ENCODE results near the gene LEO1. TPM values are rescaled to one million over a fixed set of nuclear protein-coding genes. Genes with fewer than 3 reads are reported as not detected.

Gene LEO1
- total and polyA plus RNA-seq, 10 of the 15 experiments (the other 5 are each of a cell fraction or from before 2014, with no cell fraction given) = 13.6 to 50.6 (median 32.4) TPM

DNA sequence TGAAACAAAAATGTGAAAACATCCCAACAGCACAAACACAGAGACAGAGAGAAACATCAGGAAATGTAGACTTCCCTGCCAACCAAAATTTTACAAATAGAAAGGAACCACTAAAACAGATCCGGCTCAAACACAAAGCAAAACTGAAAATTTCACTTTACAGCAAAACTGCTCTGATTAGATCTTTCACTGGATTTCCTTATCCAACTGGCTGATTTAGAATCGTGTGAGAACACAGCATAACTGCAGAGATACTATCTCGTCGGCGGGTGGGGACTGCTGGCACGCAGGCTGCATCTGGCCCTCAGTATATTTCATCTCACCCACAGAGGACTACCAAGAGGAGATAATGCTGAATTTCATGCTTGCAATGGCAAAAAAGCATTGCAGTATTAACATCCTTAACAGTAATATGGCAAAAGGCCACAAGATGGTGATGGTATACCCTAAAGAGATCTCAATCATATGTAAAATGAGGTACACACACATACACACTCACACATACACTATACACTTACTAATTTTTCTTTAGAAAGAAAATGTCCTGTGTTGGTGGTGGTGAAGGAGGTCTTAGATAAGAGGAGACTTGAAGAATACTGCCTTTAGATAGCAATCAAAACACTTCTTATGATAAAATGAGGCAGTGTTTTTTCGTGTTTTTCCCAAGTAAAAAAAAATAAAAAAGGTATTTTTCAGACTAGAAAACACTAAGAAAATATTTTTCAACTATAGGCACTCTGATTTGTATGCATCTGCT, 10.6 kb upstream of the LEO1 start (continued):
- no peak; the same call in 1 of the 2 replicates for TF ChIP-seq ZBTB40 (IDR thresholded peaks at IDR 0.05; ENCODE audit: borderline replicate concordance)
- TF ChIP-seq IRF5 (IDR thresholded peaks at IDR 0.05; ENCODE audit: borderline replicate concordance) = no peak
- no peak for TF ChIP-seq GATAD2B (conservative IDR thresholded peaks at IDR 0.05; ENCODE audit: low read depth)
- TF ChIP-seq SRF (IDR thresholded peaks at IDR 0.05; ENCODE audit: low read depth in 2 of 2, low read length in 2 of 2) = no peak
- peak; percentile 44; the same call in 1 of the 2 replicates for TF ChIP-seq CREM (IDR thresholded peaks at IDR 0.05; ENCODE audit: low read depth)
- 0 out of 2 replicates have a peak, but pooled peaks have one; percentile 35 for TF ChIP-seq PML (IDR thresholded peaks at IDR 0.05; ENCODE audit: low read length)
- no peak for TF ChIP-seq MYC (IDR thresholded peaks at IDR 0.05; ENCODE audit: insufficient read depth, insufficient read length, insufficient replicate concordance, low read length, severe bottlenecking)
- no peak for TF ChIP-seq SPI1 (IDR thresholded peaks at IDR 0.05; ENCODE audit: borderline replicate concordance, insufficient read depth, low read depth, low read length)
- no peak for TF ChIP-seq NFYA (IDR thresholded peaks at IDR 0.05; ENCODE audit: borderline replicate concordance, low read depth, low read length)
- 0 out of 2 replicates have a peak, but pooled peaks have one; percentile 31 for TF ChIP-seq MEF2A (IDR thresholded peaks at IDR 0.05; ENCODE audit: insufficient read depth, low read depth, low read length)
- TF ChIP-seq POLR2AphosphoS2 (IDR thresholded peaks at IDR 0.05; ENCODE audit: low read depth, low read length) = no peak
- no peak for TF ChIP-seq NR2F1 (conservative IDR thresholded peaks at IDR 0.05)
- TF ChIP-seq RAD51 (IDR thresholded peaks at IDR 0.05) = no peak
- no peak; the same call in 1 of the 2 replicates for TF ChIP-seq RB1 (IDR thresholded peaks at IDR 0.05; ENCODE audit: borderline replicate concordance)
- no peak for TF ChIP-seq SP1 (IDR thresholded peaks at IDR 0.05; ENCODE audit: low read depth, low read length)
- TF ChIP-seq IRF3 (IDR thresholded peaks at IDR 0.05) = no peak
- no peak for TF ChIP-seq ZBTB11 (CRISPR knock-in tag; IDR thresholded peaks at IDR 0.05)
